Stimulated activated CD8-positive, alpha-beta memory T cell treated with anti-CD3 and anti-CD28 coated beads, Interleukin-2, amount 100 ng/mL, for 1 hour (primary cell): ENCODE results near the gene ARHGAP8.
"Not testable (repeated sequence)": the region's sequence is repeated elsewhere in the genome, so short reads cannot be mapped to it uniquely, and the experiment has no call there.

Experiments
- DNase-seq, 2 donors: peaks; one replicate each; pipeline ENCODE4 v3.0.0-alpha.2; 2020; ENCODE audit warnings: low read depth in 2 of 2

The ARHGAP8 gene

GRCh38 chr22:44739666-44740065, 12.7 kb upstream of the ARHGAP8 start:
- DNase-seq: not testable (repeated sequence)

- no peak for DNase-seq
Observed at GRCh38 chr22:44740307-44740706, 12.1 kb upstream of the ARHGAP8 start.

- DNase-seq: no peak
Observed at GRCh38 chr22:44741929-44742328, 10.4 kb upstream of the ARHGAP8 start.

- no peak for DNase-seq
Observed at GRCh38 chr22:44743247-44743646, 9.1 kb upstream of the ARHGAP8 start.

GRCh38 chr22:44743804-44744211, 8.6 kb upstream of the ARHGAP8 start:
- DNase-seq: no peak

- DNase-seq: no peak
Observed at GRCh38 chr22:44745853-44746789, 6.3 kb upstream of the ARHGAP8 start.

GRCh38 chr22:44747784-44748127, 4.6 kb upstream of the ARHGAP8 start:
- DNase-seq: not testable (repeated sequence)

- DNase-seq: no peak
Observed at GRCh38 chr22:44748524-44748923, 3.9 kb upstream of the ARHGAP8 start.

GRCh38 chr22:44750481-44750880, 1.9 kb upstream of the ARHGAP8 start:
- DNase-seq: no peak

GRCh38 chr22:44753189-44754042, 1.0 kb downstream of the ARHGAP8 start:
- no peak for DNase-seq

- no peak for DNase-seq
Observed at GRCh38 chr22:44754998-44755397, 2.6 kb downstream of the ARHGAP8 start.

GRCh38 chr22:44755417-44755816, 3.0 kb downstream of the ARHGAP8 start:
- no peak for DNase-seq

GRCh38 chr22:44755956-44756361, 3.6 kb downstream of the ARHGAP8 start:
- no peak for DNase-seq

- no peak for DNase-seq
Observed at GRCh38 chr22:44758344-44758973, 6.1 kb downstream of the ARHGAP8 start.

- DNase-seq: no peak
Observed at GRCh38 chr22:44759001-44759400, 6.6 kb downstream of the ARHGAP8 start.

GRCh38 chr22:44759430-44760310, 7.3 kb downstream of the ARHGAP8 start:
- DNase-seq: no peak

- DNase-seq: no peak
Observed at GRCh38 chr22:44760476-44760875, 8.1 kb downstream of the ARHGAP8 start.

GRCh38 chr22:44761025-44761424, 8.7 kb downstream of the ARHGAP8 start:
- no peak for DNase-seq

- no peak for DNase-seq
Observed at GRCh38 chr22:44764373-44764772, 12.0 kb downstream of the ARHGAP8 start.

- no peak for DNase-seq
Observed at GRCh38 chr22:44764974-44765373, 12.6 kb downstream of the ARHGAP8 start.

GRCh38 chr22:44765571-44766285, 13.4 kb downstream of the ARHGAP8 start:
- no peak for DNase-seq
